H1 (cell line): Measurements from ENCODE around the gene TRAPPC5. TPM values are rescaled to one million over a fixed set of nuclear protein-coding genes. Genes with fewer than 3 reads are reported as not detected.

ENCODE experiments used
- CTCF ChIA-PET: fragments of 300-600 bp; sonication (Branson Sonifier 250); formaldehyde crosslinking; loops from one replicate; lab custom pipeline; 2021; ENCODE audit not compliant: partially characterized antibody; lab: Charles Lee
- POLR2A ChIA-PET: fragments of 300-600 bp; sonication (Branson Sonifier 250); formaldehyde crosslinking; loops from one replicate; lab custom pipeline; 2021; ENCODE audit warnings: inconsistent platforms; ENCODE audit not compliant: partially characterized antibody; lab: Charles Lee
- DNase-seq, 2 experiments: peaks; one replicate each; pipeline versions ENCODE4 v3.0.0 to v3.0.0-alpha.2; 2010 to 2022; ENCODE audit warnings: low spot score in 2 of 2, low read depth in 1 of 2, mixed read lengths in 1 of 2
- FAIRE-seq: peaks from 2 replicates; lab custom pipeline; 2011; peaks lifted over from hg19 to GRCh38; lab: Jason Lieb, UNC
- H2AFZ ChIP-seq: 2 replicates; pipeline ENCODE4 v1.8.1; 2012; ENCODE audit warnings: low read length, inconsistent platforms
- H2AK5ac ChIP-seq: 2 replicates; pipeline ENCODE4 v1.6.1; 2013; ENCODE audit warnings: low read depth, low read length
- H2BK120ac ChIP-seq: replicated peaks from 2 replicates; pipeline ENCODE3; 2013; ENCODE audit warnings: low read depth, low read length, inconsistent platforms
- H2BK12ac ChIP-seq: 2 replicates; pipeline ENCODE4 v1.6.1; 2013; ENCODE audit warnings: low read depth, low read length
- H2BK15ac ChIP-seq: 2 replicates; pipeline ENCODE4 v1.6.1; 2013; ENCODE audit warnings: low read length
- H2BK20ac ChIP-seq: 2 replicates; pipeline ENCODE4 v1.6.1; 2013; ENCODE audit warnings: low read length
- H2BK5ac ChIP-seq: 2 replicates; pipeline ENCODE4 v1.6.1; 2013; ENCODE audit warnings: low read depth, low read length
- H3K14ac ChIP-seq: 2 replicates; pipeline ENCODE4 v1.6.1; 2013; ENCODE audit warnings: inconsistent platforms; ENCODE audit not compliant: insufficient read length
- H3K18ac ChIP-seq: 2 replicates; pipeline ENCODE4 v1.6.1; 2013; ENCODE audit warnings: low read length; ENCODE audit errors: extremely low read depth
- H3K23ac ChIP-seq: 2 replicates; pipeline ENCODE4 v1.6.1; 2013; ENCODE audit warnings: inconsistent platforms; ENCODE audit not compliant: insufficient read length
- H3K23me2 ChIP-seq: 2 replicates; pipeline ENCODE4 v1.6.1; 2013; ENCODE audit warnings: low read depth, low read length
- H3K27ac ChIP-seq: 2 replicates; pipeline ENCODE4 v1.6.1; 2011; ENCODE audit warnings: low read depth, low read length, inconsistent platforms
- H3K27me3 ChIP-seq, 4 experiments: replicated peaks in 1 of 4; 1 replicate in 1 of 4; 2 replicates in 3 of 4; pipeline versions ENCODE4 v1.6.1 to v1.8.1; 2011 to 2013; ENCODE audit warnings: low read length in 3 of 4, mild to moderate bottlenecking in 3 of 4, inconsistent platforms in 2 of 4, mixed read lengths in 2 of 4, moderate library complexity in 1 of 4; ENCODE audit not compliant: control insufficient read depth in 3 of 4, insufficient read depth in 3 of 4; ENCODE audit errors: extremely low read depth in 1 of 4
- H3K36me3 ChIP-seq, 4 experiments: 2 replicates each; pipeline versions ENCODE4 v1.6.1 to v1.8.1; 2011 to 2013; ENCODE audit warnings: mild to moderate bottlenecking in 4 of 4, low read length in 3 of 4, moderate library complexity in 2 of 4, control low read depth in 1 of 4, inconsistent platforms in 1 of 4; ENCODE audit not compliant: insufficient read depth in 4 of 4, control insufficient read depth in 2 of 4
- H3K4ac ChIP-seq: replicated peaks from 2 replicates; pipeline ENCODE3; 2013; ENCODE audit warnings: low read length, low read depth, mixed read lengths, inconsistent platforms; ENCODE audit not compliant: insufficient read length
- H3K4me1 ChIP-seq, 4 experiments: replicated peaks in 1 of 4; 1 replicate in 1 of 4; 2 replicates in 3 of 4; pipeline versions ENCODE4 v1.6.1 to v1.8.1; 2011 to 2013; ENCODE audit warnings: low read length in 3 of 4, inconsistent platforms in 2 of 4, mixed read lengths in 1 of 4; ENCODE audit not compliant: insufficient read depth in 4 of 4, control insufficient read depth in 3 of 4
- H3K4me2 ChIP-seq, 2 experiments: 2 replicates each; pipeline versions ENCODE4 v1.6.1 to v1.8.1; 2011 to 2013; ENCODE audit warnings: low read depth in 2 of 2, low read length in 2 of 2, control low read depth in 1 of 2, inconsistent platforms in 1 of 2, mild to moderate bottlenecking in 1 of 2; ENCODE audit not compliant: insufficient read depth in 1 of 2
- H3K4me3 ChIP-seq, 4 experiments: fragments of 200-600, 300-600 bp in 1 of 4; sonication (generic), shearing (Covaris generic), sonication (Bioruptor Twin) in 1 of 4; 2 replicates each; pipeline versions ENCODE4 v1.5.1 to v1.8.1; 2011 to 2016; ENCODE audit warnings: low read length in 4 of 4, low read depth in 3 of 4, control low read depth in 2 of 4, inconsistent platforms in 2 of 4, mild to moderate bottlenecking in 2 of 4, mixed read lengths in 1 of 4, moderate library complexity in 1 of 4; ENCODE audit not compliant: insufficient read depth in 2 of 4; ENCODE audit errors: extremely low read depth in 1 of 4
- H3K56ac ChIP-seq: replicated peaks from 2 replicates; pipeline ENCODE3; 2013; ENCODE audit warnings: low read depth, mild to moderate bottlenecking, mixed read lengths, low read length, inconsistent platforms; ENCODE audit not compliant: insufficient read length
- H3K79me1 ChIP-seq: 2 replicates; pipeline ENCODE4 v1.6.1; 2013; ENCODE audit warnings: low read depth, low read length, control low read depth
- H3K79me2 ChIP-seq, 2 experiments: 2 replicates each; pipeline versions ENCODE4 v1.6.1 to v1.8.1; 2012 to 2013; ENCODE audit warnings: low read length in 2 of 2, mild to moderate bottlenecking in 2 of 2, inconsistent platforms in 1 of 2; ENCODE audit not compliant: insufficient read depth in 2 of 2, control insufficient read depth in 1 of 2
- H3K9ac ChIP-seq, 4 experiments: replicated peaks in 1 of 4; 1 replicate in 1 of 4; 2 replicates in 3 of 4; pipeline versions ENCODE4 v1.6.1 to v1.8.1; 2011 to 2013; ENCODE audit warnings: low read depth in 3 of 4, low read length in 3 of 4, control low read depth in 2 of 4, mild to moderate bottlenecking in 2 of 4, moderate library complexity in 2 of 4, inconsistent platforms in 1 of 4; ENCODE audit errors: extremely low read depth in 1 of 4
- H3K9me3 ChIP-seq, 2 experiments: 2 replicates each; pipeline versions ENCODE4 v1.6.1 to v1.8.1; 2012 to 2013; ENCODE audit warnings: mild to moderate bottlenecking in 2 of 2, moderate library complexity in 2 of 2, control low read depth in 1 of 2, inconsistent platforms in 1 of 2, low read depth in 1 of 2, low read length in 1 of 2, mixed read lengths in 1 of 2; ENCODE audit not compliant: insufficient read depth in 2 of 2
- H4K20me1 ChIP-seq, 2 experiments: replicated peaks in 1 of 2; 2 replicates each; pipeline versions ENCODE3 to v1.8.1; 2011 to 2013; ENCODE audit warnings: inconsistent platforms in 2 of 2, low read length in 2 of 2, mild to moderate bottlenecking in 1 of 2; ENCODE audit not compliant: insufficient read depth in 2 of 2, control insufficient read depth in 1 of 2
- H4K5ac ChIP-seq: 2 replicates; pipeline ENCODE4 v1.6.1; 2013; ENCODE audit warnings: low read length, low read depth, mixed read lengths, inconsistent platforms; ENCODE audit not compliant: insufficient read length
- H4K8ac ChIP-seq: 2 replicates; pipeline ENCODE4 v1.8.0; 2013; ENCODE audit warnings: mild to moderate bottlenecking, moderate library complexity, low read length, inconsistent platforms; ENCODE audit not compliant: insufficient read depth; ENCODE audit errors: extremely low read depth
- H4K91ac ChIP-seq: replicated peaks from 2 replicates; pipeline ENCODE3; 2013; ENCODE audit warnings: low read length, mixed read lengths, inconsistent platforms; ENCODE audit not compliant: insufficient read length
- CHD2 ChIP-seq: IDR thresholded peaks from 2 replicates; pipeline ENCODE4 v1.6.1; 2012; ENCODE audit warnings: low read length, improper control_type of control experiment
- POLR2A ChIP-seq, 2 experiments: IDR thresholded peaks; 1 replicate in 1 of 2; 2 replicates in 1 of 2; pipeline ENCODE4 v1.6.1; 2011; ENCODE audit warnings: low read depth in 2 of 2, low read length in 2 of 2, mild to moderate bottlenecking in 2 of 2; ENCODE audit errors: control extremely low read depth in 1 of 2
- TEAD4 ChIP-seq: IDR thresholded peaks from 2 replicates; pipeline ENCODE4 v1.6.1; 2012; ENCODE audit warnings: low read depth, low read length, inconsistent platforms, mixed read lengths
- WGBS, 2 experiments: shearing (Covaris generic) in 1 of 2; methylation state at CpG; one replicate each; pipeline versions ENCODE4 v1.1.6 to v1.1.7; 2013 to 2015; ENCODE audit warnings: low lambda C conversion rate in 2 of 2, mixed read lengths in 2 of 2, inconsistent platforms in 1 of 2, low coverage in 1 of 2, missing lambda C conversion rate in 1 of 2; ENCODE audit not compliant: insufficient replicate concordance in 2 of 2, insufficient coverage in 1 of 2, insufficient read length in 1 of 2; ENCODE audit errors: extremely low coverage in 1 of 2, missing lambda C conversion rate in 1 of 2; 5-methylcytosine and 5-hydroxymethylcytosine counted together
- polyA plus RNA-seq, 7 experiments: library from polyadenylated mRNA; depleted of rRNA in 3 of 7; stranded (reverse) in 5 of 7; unstranded in 2 of 7; fragments of >200 nt in 5 of 7; fragments of 200-250 nt in 2 of 7; gene quantifications; 1 replicate in 5 of 7; 2 replicates in 1 of 7; 4 replicates in 1 of 7; pipeline versions ENCODE4 v1.2.1 to v1.2.3, GENCODE V29; 2011 to 2013; ENCODE audit warnings: missing spikeins in 2 of 7, mixed read lengths in 2 of 7
- total RNA-seq: library from RNA; stranded (reverse); fragmentation: NEBNext Ultra II Directional; extraction: Animal tissue kit (Norgen Biotek cat#: 25700); gene quantifications from 2 replicates; pipeline ENCODE4 v1.2.1, GENCODE V29; 2021

TRAPPC5 gene
- total and polyA plus RNA-seq, 2 of the 8 experiments (the other 6 are each of a cell fraction or from before 2014, with no cell fraction given) = 109 to 120 TPM

DNA sequence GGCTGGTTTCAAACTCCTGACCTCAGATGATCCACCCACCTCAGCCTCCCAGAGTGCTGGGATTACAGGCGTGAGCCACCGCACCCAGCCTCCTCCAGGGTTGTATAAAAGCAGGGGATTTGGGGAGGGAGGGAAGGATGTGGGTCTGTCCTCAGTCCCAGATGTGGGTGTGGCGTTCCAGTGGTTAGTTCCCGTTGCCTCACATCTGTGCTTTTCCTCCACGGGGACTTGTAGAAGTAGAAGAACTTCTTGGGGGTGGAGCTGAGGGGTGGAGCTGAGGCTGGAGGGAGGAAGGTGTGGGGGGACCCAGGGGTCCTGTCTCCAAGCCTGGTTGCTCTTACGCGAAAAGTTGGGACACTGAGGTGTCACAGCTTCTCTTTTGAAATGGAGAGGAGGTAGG is 4.3 kb upstream of the TRAPPC5 start:
- H3K4me1 ChIP-seq = peaks cover 0 to 1% (median 0%) of the 10 kb centered on the region in 4 experiments; a peak in 3 of 7 replicates
- POLR2A ChIA-PET = no interaction called here

More for the DNA sequence above, 4.3 kb upstream of the TRAPPC5 start:
- Histone ChIP-seq H3K4ac (no peak overlapping the region), H2BK15ac (no peak overlapping the region), H3K36me3 (no peaks in the 10 kb centered on the region), H3K18ac (no peak overlapping the region), H3K14ac (no peak overlapping the region), H3K9ac (no peak overlapping the region), H3K27ac (no peak overlapping the region), H2AFZ (no peak overlapping the region), H3K27me3 (peaks cover 0 to 8% (median 4%) of the 10 kb centered on the region in 4 experiments; a peak in 3 of 7 replicates), H3K4me2 (no peak overlapping the region), H3K79me2 (no peaks in the 10 kb centered on the region; a peak in 1 of 4 replicates), H2BK12ac (no peak overlapping the region), H3K4me3 (no peak overlapping the region), H4K5ac (no peak overlapping the region), H4K8ac (no peak overlapping the region), H4K91ac (no peak overlapping the region), H3K79me1 (no peaks in the 10 kb centered on the region), H4K20me1 (no peaks in the 10 kb centered on the region), H2BK20ac (no peak overlapping the region), H3K23ac (no peak overlapping the region), H3K23me2 (peaks cover 2% of the 10 kb centered on the region; the same call in 1 of the 2 replicates), H2BK120ac (no peak overlapping the region), H3K56ac (no peak overlapping the region), H2AK5ac (no peak overlapping the region), H3K9me3 (no peaks in the 10 kb centered on the region), H2BK5ac (no peak overlapping the region)
- TF ChIP-seq CHD2 = no peak
- no peak for TF ChIP-seq TEAD4
- TF ChIP-seq POLR2A (IDR thresholded peaks at IDR 0.05; ENCODE audit: control extremely low read depth in 1 of 2, low read depth in 2 of 2, low read length in 2 of 2) = no peak
- DNase-seq (no peak), FAIRE-seq (no peak)
- CTCF ChIA-PET = interaction anchor here (2.6 kb wide), 1 partner anchor 19 kb away, joined by 7 read pairs; no protein-coding TSS in a partner anchor
- WGBS, 2 experiments = 77% methylated on average over 7 of the region's 7 CpGs; no CpG with 5 or more reads in 1 of the 2 experiments
